Ectodermal cell (in vitro differentiated cells): ENCODE measurements around the gene DLG1.

ENCODE experiments used
- H3K27ac ChIP-seq: 2 replicates; pipeline ENCODE4 v1.7.0; 2013; ENCODE audit warnings: mild to moderate bottlenecking, low read depth, low read length; ENCODE audit not compliant: insufficient read depth, poor library complexity, severe bottlenecking
- H3K27me3 ChIP-seq: 2 replicates; pipeline ENCODE4 v1.7.0; 2013; ENCODE audit warnings: mild to moderate bottlenecking, low read length; ENCODE audit not compliant: insufficient read depth, control insufficient read depth, poor library complexity, severe bottlenecking
- H3K36me3 ChIP-seq: one replicate; pipeline ENCODE4 v1.7.0; 2013; ENCODE audit warnings: low read length; ENCODE audit not compliant: control insufficient read depth, insufficient read depth
- H3K4me1 ChIP-seq: one replicate; pipeline ENCODE4 v1.7.0; 2013; ENCODE audit warnings: low read length; ENCODE audit not compliant: control insufficient read depth, insufficient read depth
- H3K4me3 ChIP-seq: 2 replicates; pipeline ENCODE4 v1.7.0; 2013; ENCODE audit warnings: low read depth, low read length, control low read depth; ENCODE audit not compliant: insufficient read depth
- H3K9me3 ChIP-seq: 2 replicates; pipeline ENCODE4 v1.7.0; 2013; ENCODE audit warnings: mild to moderate bottlenecking, low read length, moderate library complexity; ENCODE audit not compliant: control insufficient read depth
- WGBS, 2 experiments: methylation state at CpG; one replicate each; pipeline ENCODE4 v1.1.7; 2013; ENCODE audit warnings: missing lambda C conversion rate in 2 of 2; 5-methylcytosine and 5-hydroxymethylcytosine counted together

The DLG1 gene

GRCh38 chr3:197169028-197169427 lies 129.4 kb downstream of the DLG1 start:
- H3K4me3 ChIP-seq = no peak overlapping the region
- H3K9me3 ChIP-seq = no peaks in the 10 kb centered on the region
- peaks cover 5% of the 10 kb centered on the region for H3K4me1 ChIP-seq
- no peaks in the 10 kb centered on the region for H3K36me3 ChIP-seq
- no peaks in the 10 kb centered on the region for H3K27me3 ChIP-seq
- no peak overlapping the region for H3K27ac ChIP-seq
- WGBS, 2 experiments = 100% methylated on average over 1 of the region's 1 CpG

GRCh38 chr3:197168606-197169005 lies 129.8 kb downstream of the DLG1 start:
- 96 to 100% methylated on average over 1 of the region's 2 CpGs for WGBS, 2 experiments
- H3K27ac ChIP-seq = no peak overlapping the region
- peaks cover 5% of the 10 kb centered on the region for H3K4me1 ChIP-seq
- no peaks in the 10 kb centered on the region for H3K27me3 ChIP-seq
- H3K36me3 ChIP-seq = no peaks in the 10 kb centered on the region
- H3K4me3 ChIP-seq = no peak overlapping the region
- H3K9me3 ChIP-seq = no peaks in the 10 kb centered on the region

- Histone ChIP-seq H3K4me1 (peaks cover 5% of the 10 kb centered on the region), H3K9me3 (no peaks in the 10 kb centered on the region), H3K27ac (no peak overlapping the region), H3K36me3 (no peaks in the 10 kb centered on the region), H3K4me3 (no peak overlapping the region), H3K27me3 (no peaks in the 10 kb centered on the region)
- WGBS, 2 experiments = 79 to 86% methylated on average over 4 of the region's 4 CpGs
Observed at GRCh38 chr3:197168063-197168462, 130.3 kb downstream of the DLG1 start.

GRCh38 chr3:197167549-197167948 lies 130.9 kb downstream of the DLG1 start:
- no peak overlapping the region for H3K27ac ChIP-seq
- no peaks in the 10 kb centered on the region for H3K27me3 ChIP-seq
- peaks cover 5% of the 10 kb centered on the region for H3K4me1 ChIP-seq
- WGBS, 2 experiments = no CpG with 5 or more reads among the region's 2 CpGs
- no peaks in the 10 kb centered on the region for H3K9me3 ChIP-seq
- no peaks in the 10 kb centered on the region for H3K36me3 ChIP-seq
- H3K4me3 ChIP-seq = no peak overlapping the region

- Histone ChIP-seq H3K9me3 (no peaks in the 10 kb centered on the region), H3K27ac (no peak overlapping the region), H3K27me3 (no peaks in the 10 kb centered on the region), H3K4me3 (no peak overlapping the region), H3K36me3 (no peaks in the 10 kb centered on the region), H3K4me1 (peaks cover 5% of the 10 kb centered on the region)
- WGBS, 2 experiments = 95 to 96% methylated on average over 6 of the region's 6 CpGs
Observed at GRCh38 chr3:197165890-197166289, 132.5 kb downstream of the DLG1 start.

- Histone ChIP-seq H3K4me3 (no peak overlapping the region), H3K9me3 (peaks cover 11% of the 10 kb centered on the region), H3K4me1 (no peaks in the 10 kb centered on the region), H3K27me3 (no peaks in the 10 kb centered on the region), H3K27ac (no peak overlapping the region), H3K36me3 (no peaks in the 10 kb centered on the region)
- WGBS, 2 experiments = 100% methylated on average over 1 of the region's 1 CpG; no CpG with 5 or more reads in 1 of the 2 experiments
Observed at GRCh38 chr3:197155046-197155445, 143.4 kb downstream of the DLG1 start.

DNA sequence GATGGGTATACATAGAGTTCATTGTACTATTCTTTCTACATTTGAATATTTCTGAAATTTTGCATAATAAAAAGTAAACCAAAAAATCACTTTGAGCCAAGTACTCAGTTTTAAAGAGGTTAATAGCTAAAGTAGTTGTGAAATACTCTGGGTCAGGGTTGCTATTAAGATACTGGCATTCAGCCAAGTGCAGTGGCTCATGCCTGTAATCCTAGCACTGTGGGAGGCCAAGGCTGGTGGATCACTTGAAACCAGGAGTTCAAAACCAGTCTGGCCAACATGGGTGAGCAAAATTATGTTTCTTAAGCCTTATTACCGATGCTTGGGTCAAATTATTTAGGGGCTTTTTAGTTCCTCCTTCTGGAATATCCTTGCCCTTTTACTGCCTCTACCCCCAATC lies 146.8 kb downstream of the DLG1 start:
- H3K4me1 ChIP-seq = no peaks in the 10 kb centered on the region
- H3K9me3 ChIP-seq = peaks cover 5% of the 10 kb centered on the region
- H3K36me3 ChIP-seq = no peaks in the 10 kb centered on the region
- H3K27me3 ChIP-seq = no peaks in the 10 kb centered on the region
- no peak overlapping the region for H3K27ac ChIP-seq
- 83 to 88% methylated on average over 1 of the region's 1 CpG for WGBS, 2 experiments
- H3K4me3 ChIP-seq = no peak overlapping the region

DNA sequence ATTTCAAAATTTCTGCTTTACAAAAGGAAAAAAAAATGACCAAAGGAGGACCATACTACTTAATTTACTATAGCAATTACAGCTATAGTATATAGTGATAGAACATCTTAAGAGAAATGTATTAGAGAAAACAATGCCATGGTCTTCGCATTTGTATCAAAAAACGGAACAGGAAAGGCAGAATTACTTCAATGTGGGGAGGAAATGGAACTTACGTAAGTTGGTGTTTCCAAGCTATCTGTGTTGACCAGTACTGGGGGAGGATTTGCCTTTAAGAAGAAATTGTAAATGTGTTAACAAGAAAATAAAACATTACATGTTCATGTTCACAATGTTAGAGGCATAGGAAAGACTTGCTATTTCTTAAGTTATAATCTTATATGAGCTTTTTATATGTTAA lies 148.9 kb downstream of the DLG1 start:
- Histone ChIP-seq H3K4me3 (no peak overlapping the region), H3K4me1 (no peaks in the 10 kb centered on the region), H3K36me3 (no peaks in the 10 kb centered on the region), H3K9me3 (peaks cover 2% of the 10 kb centered on the region), H3K27me3 (no peaks in the 10 kb centered on the region), H3K27ac (no peak overlapping the region)
- 96 to 97% methylated on average over 3 of the region's 3 CpGs for WGBS, 2 experiments

GRCh38 chr3:197144188-197144587 lies 154.2 kb downstream of the DLG1 start:
- Histone ChIP-seq H3K27me3 (no peaks in the 10 kb centered on the region), H3K4me3 (no peak overlapping the region)
- WGBS, 2 experiments = 67 to 80% methylated on average over 1 of the region's 1 CpG

DNA sequence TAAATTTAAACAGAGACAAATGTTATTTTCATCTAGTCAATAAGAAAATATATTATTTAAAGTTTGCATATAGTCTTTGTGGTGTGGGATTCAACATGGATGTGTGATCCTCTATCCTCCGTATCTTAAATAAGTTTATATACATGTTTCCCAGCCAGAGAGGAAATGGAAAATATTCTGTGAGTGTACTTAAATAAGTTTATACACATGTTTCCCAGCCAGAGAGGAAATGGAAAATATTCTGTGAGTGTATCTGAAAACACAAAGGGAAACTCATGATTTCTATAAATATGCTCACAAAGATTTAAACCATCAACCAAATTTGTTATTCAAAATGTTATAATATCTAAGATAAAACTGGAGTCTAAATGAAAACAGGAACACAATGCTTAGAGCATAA lies 158.8 kb downstream of the DLG1 start:
- WGBS, 2 experiments = 80 to 100% methylated on average over 1 of the region's 1 CpG
- Histone ChIP-seq H3K27me3 (no peaks in the 10 kb centered on the region), H3K27ac (no peak overlapping the region), H3K4me1 (no peaks in the 10 kb centered on the region), H3K9me3 (no peaks in the 10 kb centered on the region), H3K36me3 (peaks cover 18% of the 10 kb centered on the region), H3K4me3 (no peak overlapping the region)

More at GRCh38 chr3:197144188-197144587, 154.2 kb downstream of the DLG1 start:
- Histone ChIP-seq H3K9me3 (peaks cover 2% of the 10 kb centered on the region), H3K4me1 (no peaks in the 10 kb centered on the region), H3K27ac (no peak overlapping the region), H3K36me3 (no peaks in the 10 kb centered on the region)

DNA sequence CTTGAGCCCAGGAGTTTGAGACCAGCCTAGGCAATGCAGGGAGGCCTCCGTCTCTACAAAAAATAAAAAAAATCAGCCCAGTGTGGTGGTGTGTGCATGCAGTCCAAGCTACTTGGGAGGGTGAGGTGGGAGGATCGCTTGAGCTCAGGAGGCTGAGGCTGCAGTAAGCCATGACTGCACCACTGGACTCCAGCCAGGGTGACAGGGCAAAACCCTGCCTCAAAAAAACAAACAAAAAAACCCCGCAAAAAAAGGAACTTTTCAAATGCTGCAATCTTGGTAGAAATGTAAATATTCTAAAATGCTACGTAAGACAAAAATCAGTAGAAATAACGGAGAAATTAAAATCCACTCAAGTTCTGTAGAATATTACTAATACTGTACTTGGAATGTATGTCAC lies 160.7 kb downstream of the DLG1 start:
- no peak overlapping the region for H3K27ac ChIP-seq
- H3K4me1 ChIP-seq = no peaks in the 10 kb centered on the region
- H3K36me3 ChIP-seq = peaks cover 20% of the 10 kb centered on the region
- H3K9me3 ChIP-seq = no peaks in the 10 kb centered on the region
- 96 to 97% methylated on average over 2 to 5 of the region's 5 CpGs for WGBS, 2 experiments
- H3K4me3 ChIP-seq = no peak overlapping the region
- no peaks in the 10 kb centered on the region for H3K27me3 ChIP-seq
